Measurements from ENCODE around the gene IL10.
"Not testable (repeated sequence)": the region's sequence is repeated elsewhere in the genome, so short reads cannot be mapped to it uniquely, and the experiment has no call there.

IL10 gene

DNA sequence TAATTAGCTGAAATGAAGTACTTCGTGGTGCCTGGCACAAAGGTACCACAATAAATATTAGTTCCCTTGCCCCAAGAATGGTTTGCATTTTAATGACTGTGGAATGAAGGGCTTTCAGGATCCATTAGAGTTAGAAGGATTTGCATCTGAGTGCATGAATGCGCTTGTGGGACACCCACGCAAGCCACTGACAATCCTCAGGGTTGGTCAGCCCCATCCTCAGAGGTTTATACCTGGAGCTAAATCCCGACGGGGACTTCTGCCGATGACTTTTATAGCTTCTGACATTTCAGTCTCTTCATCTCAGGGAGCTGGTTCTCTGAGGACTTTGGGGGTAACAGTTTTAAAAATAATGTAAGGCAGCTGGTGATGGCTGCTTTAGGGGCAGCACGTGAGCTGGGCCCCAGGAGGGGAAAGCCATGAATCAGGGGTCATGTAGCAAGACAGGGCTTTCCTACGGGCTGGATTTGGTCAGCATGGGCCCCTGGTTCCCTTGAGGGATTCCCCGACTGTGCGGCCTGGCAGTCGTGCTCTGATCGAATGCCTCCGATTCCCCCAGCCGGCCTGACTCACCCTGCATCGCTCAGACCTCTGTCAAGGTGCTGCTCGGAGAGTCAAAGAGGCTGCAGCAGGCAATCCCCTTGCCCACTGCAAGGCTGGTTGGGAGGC is 20.8 kb upstream of the IL10 start:
- DNase-seq: peak; percentile 68

DNA sequence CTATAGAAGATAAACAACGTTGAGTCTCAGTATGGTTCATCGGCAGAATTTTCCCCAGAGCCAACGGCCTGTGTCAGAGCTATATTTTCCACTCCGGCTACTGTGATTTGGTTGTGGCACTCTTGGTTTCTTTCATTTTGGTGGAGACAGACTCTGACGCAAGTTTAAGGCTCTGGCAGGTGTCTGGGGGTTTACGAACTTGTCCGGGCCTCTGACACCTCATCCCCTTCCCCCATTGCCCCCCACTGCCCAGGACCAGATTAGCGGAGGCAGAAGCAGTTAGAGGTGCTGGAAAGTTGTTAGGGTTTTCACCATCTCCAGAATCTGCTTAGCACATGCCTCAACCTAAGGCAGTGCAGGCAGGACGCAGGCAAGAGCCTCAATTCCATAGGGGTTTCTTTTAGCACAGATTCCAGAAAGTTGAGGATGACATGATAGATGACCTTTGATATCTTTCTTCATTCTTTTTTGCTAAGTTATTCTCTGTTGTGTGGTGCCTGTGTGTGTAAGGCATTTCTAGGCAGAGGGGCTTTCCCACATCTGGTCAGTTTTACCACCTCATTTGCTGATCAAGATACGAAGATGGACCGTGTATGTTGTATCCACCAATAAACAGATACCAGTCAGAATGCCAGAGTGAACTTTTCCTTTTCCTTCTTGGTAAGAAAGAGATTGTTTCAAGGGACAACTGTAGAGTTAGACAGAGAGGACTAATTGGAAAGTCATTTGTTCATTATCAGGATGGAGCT is 18.4 kb upstream of the IL10 start:
- no peak for DNase-seq

DNA sequence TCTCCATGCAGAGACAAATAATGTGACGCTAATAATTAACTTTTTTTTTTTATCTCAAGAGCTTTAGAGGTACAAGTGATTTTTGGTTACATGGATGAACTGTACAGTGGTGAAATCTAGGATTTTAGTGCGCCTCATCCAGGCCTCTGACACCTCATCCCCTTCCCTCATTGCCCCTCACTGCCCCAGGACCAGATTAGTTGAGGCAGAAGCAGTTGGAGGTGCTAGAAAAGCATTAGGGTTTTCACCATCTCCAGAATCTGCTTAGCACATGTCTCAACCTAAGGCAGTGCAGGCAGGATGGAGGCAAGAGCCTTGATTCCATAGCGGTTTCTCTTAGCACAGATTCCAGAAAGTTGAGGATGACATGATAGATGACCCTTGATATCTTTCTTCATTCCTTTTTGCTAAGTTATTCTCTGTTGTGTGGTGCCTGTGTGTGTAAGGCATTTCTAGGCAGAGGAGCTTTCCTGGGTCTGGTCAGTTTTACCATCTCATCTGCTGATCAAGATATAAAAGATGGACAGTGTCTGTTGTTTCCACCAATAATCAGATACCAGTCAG is 16.3 kb upstream of the IL10 start:
- DNase-seq: no peak

GRCh38 chr1:206787891-206788290 is 15.6 kb upstream of the IL10 start:
- peak; percentile 62 for DNase-seq

- no peak for DNase-seq
Observed at GRCh38 chr1:206786212-206786886, 14.1 kb upstream of the IL10 start.

- peak; percentile 66 for DNase-seq
Observed at GRCh38 chr1:206785182-206785765, 13.0 kb upstream of the IL10 start.

DNA sequence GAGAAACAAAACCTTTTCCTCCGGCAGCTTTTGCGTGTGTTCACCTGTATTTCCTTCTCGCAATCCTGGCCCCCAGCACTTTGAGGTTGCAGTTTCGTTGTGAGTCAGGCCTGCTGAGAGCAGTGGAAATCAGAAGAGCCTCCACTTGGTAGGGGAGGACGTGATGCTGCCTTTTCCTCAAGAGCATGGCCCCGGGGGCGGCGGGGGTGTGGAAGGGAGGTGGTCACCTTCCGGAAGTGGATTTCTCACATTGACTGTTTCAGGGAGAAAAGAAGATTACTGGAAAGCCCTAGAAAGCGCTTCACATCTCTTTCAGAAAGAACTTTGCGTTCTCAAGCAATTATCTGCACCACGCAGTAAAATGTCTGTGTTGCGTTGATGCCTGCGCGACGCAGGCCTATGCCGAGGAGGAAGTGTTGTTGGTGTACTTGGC is 12.2 kb upstream of the IL10 start:
- DNase-seq: no peak

DNA sequence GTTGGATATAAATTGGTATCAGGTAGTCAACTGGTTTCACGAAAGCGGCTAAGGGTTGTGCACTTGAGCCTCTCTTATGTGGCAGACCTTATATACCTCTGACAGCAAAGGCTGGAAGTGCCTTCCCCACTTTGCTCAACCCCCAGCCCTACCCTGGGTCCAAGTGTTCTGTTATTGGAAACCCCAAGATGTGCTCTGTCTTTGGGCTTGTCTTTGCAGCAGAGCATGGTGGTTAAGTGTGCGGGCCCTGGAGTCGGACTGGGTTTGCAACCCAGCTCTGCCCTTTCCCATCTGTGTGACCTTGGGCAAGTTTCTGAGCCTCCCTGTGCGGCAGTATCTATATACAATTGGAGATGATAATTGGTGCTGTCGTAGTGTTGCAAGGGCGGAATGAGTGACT is 11.2 kb upstream of the IL10 start:
- DNase-seq: no peak

DNA sequence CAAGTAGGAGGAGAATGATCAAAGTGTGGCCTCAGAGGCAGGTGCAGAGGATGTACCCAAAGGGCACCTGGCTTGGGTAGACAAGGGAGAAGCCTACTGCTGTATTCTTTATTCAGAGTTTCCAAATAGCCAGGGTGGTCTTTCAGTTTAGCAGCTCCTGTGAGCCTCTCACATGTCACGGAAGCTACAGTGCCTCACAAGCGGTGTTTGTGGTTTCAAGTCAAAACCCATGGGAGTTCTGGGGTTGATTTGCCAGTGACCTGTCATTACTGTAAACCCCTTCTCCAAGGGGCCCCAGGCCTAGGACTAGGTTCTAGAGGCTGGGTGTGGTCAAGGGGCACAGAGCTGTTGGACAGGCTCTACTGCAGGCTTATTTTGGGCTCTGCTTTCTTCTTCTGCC is 10.2 kb upstream of the IL10 start:
- no peak for DNase-seq

GRCh38 chr1:206779638-206780037 is 7.3 kb upstream of the IL10 start:
- peak; percentile 68 for DNase-seq

DNA sequence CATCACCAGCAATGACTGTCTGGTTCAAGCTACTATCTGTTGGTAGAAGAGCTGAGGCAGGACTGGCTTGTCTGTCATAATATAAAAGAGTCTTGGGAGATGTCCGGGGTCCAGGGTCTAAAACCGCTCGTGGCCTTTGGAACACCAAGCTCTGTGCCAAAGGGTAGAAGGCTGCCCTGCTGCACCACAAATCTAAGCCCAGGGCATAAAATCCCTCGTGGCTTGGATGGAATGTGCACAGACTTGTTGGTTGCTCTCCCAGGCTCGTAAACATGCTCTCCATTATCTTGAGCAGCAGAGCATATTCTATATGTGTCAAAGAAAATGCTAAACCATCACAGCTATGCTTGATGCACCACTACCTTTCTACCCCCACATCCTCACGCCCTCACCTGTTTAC is 6.6 kb upstream of the IL10 start:
- DNase-seq: not testable (repeated sequence)

DNA sequence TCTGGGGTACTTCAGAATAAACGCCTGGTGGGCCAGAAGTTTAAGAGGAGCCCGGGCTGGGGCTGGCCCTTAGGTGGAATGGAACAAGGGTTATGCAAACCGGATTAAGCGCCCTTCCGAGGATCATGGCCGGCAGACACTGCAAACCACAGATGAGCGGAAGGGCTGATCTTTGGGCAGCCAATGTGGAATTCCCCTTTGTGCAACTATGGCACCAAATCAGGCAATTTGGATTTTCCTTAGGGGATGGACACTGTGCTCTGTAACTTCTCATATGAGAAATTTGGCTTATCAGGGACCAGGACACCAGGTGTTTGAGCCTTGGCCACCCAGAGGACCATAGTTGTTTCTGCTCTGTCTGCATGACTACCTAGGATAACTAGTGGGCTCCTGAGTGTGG is 5.7 kb upstream of the IL10 start:
- peak; percentile 53 for DNase-seq

GRCh38 chr1:206776229-206776628 is 3.9 kb upstream of the IL10 start:
- DNase-seq: no peak

DNA sequence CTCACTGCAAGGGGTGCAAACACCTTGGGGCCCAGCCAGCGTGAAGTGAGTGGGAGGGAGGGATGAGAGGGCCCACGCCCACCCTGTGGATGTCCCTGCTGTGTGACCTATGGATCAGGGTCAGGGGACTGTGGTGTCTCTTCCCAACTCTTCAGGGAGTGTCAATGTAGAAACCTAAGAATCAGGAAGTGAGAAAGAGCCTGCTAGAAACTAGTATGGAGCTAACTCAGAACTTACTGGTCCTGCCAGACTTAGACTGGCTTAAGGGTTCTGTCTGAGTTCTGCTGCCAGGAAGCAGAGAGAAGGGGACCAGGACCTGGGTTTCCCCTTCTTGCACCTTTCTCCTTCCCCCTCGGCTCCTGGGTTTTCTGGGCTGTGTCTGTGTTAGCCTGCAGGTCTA is 1.8 kb upstream of the IL10 start:
- DNase-seq: peak; percentile 68

- no peak for DNase-seq
Observed at GRCh38 chr1:206771338-206771692, 979 bp downstream of the IL10 start.

DNA sequence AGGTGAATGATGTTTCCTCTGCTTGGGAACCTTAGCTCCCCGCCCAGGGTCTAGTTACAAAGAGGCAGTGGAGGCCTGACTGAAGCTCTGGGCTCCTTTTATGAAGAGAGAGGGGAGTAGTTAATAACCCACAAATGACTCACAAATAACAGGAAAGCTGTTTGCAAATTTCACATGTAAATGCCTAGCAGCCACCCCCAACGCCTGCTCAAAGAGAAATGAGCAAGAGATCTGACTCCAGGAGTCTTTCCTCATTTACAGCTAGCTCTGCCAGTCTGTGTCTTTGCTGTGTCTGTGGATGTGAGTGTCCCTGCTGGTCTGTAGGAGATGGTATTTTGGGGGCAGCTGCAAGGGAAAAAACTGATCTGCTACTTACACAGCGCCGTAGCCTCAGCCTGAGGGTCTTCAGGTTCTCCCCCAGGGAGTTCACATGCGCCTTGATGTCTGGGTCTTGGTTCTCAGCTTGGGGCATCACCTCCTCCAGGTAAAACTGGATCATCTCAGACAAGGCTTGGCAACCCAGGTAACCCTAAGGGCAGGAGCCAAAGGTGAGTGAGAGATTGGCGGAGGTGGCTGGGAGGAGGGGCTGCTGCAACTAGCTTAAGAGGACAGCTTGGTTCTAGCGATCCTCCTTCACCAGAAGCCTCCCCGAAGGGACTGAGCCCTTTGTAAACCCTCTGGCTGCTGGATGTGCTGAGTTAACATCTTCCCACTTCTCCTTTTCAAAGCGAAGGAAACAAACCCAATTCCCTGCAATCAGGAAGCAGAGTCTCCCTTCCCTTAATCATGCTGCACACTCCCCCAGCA is 1.6 kb downstream of the IL10 start, which contains the start of gene IL19:
Gene IL19 (plus strand): TSS at position 243 of the 807 bp plus-strand sequence. CDS start 65,890 bp downstream, outside the sequence.
- DNase-seq: peak; percentile 88

GRCh38 chr1:206769304-206769731 is 3.0 kb downstream of the IL10 start:
- DNase-seq: no peak

GRCh38 chr1:206768472-206769303 is 3.6 kb downstream of the IL10 start:
- no peak for DNase-seq

DNA sequence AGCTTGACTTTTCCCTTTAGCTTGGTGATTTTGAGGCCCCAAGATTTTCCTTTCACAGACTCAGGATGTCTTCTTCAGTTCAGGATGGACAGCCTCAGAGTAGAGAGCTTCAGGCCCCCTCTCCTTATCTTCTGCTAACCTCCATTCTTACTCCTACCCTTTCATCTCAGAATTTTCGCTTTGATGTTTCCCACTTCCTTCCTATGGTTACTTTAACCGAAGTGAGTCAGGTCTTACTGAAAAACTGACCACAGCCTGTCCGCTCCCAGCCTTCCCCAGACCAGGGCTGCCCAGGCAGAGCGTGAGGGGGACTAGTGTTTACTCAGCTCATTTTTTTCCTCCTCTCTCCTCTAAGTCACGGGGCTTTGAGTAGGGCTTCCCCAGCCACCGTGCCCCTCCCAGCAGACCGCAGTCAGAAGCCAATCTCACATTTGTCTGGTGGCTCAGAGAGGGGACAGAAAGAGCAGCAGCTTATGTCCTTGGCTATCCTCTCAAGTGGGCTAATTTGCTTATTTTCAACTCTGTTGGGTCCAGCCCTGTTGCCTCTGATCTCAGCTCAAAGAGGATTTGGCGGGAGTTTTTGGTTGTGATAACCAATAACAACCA is 5.9 kb downstream of the IL10 start:
- DNase-seq: peak; percentile 89

DNA sequence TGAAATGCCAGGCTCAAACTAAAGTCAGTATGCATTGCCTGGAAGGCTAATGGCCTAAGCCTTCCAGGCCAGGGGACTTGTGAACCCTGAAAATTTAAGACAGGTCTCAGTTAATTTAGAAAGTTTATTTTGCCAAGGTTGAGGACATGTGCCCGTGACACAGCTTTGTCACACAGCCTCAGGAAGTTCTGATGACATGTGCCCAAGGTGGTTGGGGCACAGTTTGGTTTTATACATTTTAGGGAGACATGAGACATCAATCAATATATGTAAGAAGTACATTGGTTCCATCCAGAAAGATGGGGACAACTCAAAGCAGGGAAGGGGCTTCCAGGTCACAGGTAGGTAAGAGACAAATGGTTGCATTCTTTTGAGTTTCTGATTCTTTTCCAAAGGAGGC is 6.5 kb downstream of the IL10 start:
- DNase-seq: not testable (repeated sequence)

Data from inflammatory macrophage treated with lipopolysaccharide for 4 hours (primary cell).